T-helper 1 cell treated with Interleukin-12 subunit alpha and Interleukin-12 subunit beta and Interleukin-4 antibody, amounts not matched to agents 30 μg/mL and 1 μg/mL, for 36 hours (primary cell): ENCODE results near the gene NEURL1.

ENCODE experiments used
- H3K27ac Mint-ChIP-seq: one replicate; pipeline ENCODE4 v1.8.0; 2021; ENCODE audit warnings: mild to moderate bottlenecking, mixed read lengths
- H3K27me3 Mint-ChIP-seq: one replicate; pipeline ENCODE4 v1.8.0; 2021; ENCODE audit warnings: low read depth, mixed read lengths
- H3K36me3 Mint-ChIP-seq: one replicate; pipeline ENCODE4 v1.8.0; 2021; ENCODE audit warnings: low read depth, mixed read lengths
- H3K4me1 Mint-ChIP-seq: one replicate; pipeline ENCODE4 v1.8.0; 2021; ENCODE audit warnings: low read depth, mixed read lengths
- H3K4me3 Mint-ChIP-seq: one replicate; pipeline ENCODE4 v1.8.0; 2021; ENCODE audit warnings: mild to moderate bottlenecking, moderate library complexity, mixed read lengths
- H3K9me3 Mint-ChIP-seq: one replicate; pipeline ENCODE4 v1.8.0; 2021; ENCODE audit warnings: mixed read lengths

NEURL1 gene

DNA sequence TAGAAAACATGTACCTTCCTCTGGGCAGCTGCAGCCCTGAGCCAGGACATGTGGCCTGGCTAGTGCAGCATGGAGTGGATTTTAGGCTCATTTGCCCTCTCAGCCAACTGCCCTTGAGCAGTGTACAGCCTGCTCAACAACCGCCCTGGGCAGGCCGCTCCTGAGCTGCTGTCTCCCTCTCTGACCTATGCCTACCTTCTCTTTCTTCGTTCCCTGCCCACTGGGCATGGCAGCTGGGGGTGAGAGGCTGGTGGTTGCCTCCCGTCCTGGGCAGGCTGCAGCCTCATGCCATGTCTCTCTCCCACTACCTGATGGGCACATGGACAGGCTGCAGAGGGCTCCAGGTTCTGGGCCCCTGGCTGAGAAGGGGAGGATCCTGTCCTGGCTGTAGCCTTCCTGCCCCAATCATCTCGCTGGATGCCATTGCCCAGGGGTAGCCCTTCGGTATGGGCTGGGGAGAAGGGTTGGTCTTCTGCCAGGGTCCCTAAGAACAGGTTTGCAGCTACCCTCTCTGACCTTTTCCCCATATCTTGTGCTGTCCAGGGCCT lies 97.3 kb downstream of the NEURL1 start:
- no peaks in the 10 kb centered on the region for H3K9me3 Mint-ChIP-seq
- H3K36me3 Mint-ChIP-seq: no peaks in the 10 kb centered on the region
- H3K4me1 Mint-ChIP-seq: no peaks in the 10 kb centered on the region
- no peak overlapping the region for H3K27ac Mint-ChIP-seq
- H3K4me3 Mint-ChIP-seq: no peak overlapping the region
- H3K27me3 Mint-ChIP-seq: no peaks in the 10 kb centered on the region

DNA sequence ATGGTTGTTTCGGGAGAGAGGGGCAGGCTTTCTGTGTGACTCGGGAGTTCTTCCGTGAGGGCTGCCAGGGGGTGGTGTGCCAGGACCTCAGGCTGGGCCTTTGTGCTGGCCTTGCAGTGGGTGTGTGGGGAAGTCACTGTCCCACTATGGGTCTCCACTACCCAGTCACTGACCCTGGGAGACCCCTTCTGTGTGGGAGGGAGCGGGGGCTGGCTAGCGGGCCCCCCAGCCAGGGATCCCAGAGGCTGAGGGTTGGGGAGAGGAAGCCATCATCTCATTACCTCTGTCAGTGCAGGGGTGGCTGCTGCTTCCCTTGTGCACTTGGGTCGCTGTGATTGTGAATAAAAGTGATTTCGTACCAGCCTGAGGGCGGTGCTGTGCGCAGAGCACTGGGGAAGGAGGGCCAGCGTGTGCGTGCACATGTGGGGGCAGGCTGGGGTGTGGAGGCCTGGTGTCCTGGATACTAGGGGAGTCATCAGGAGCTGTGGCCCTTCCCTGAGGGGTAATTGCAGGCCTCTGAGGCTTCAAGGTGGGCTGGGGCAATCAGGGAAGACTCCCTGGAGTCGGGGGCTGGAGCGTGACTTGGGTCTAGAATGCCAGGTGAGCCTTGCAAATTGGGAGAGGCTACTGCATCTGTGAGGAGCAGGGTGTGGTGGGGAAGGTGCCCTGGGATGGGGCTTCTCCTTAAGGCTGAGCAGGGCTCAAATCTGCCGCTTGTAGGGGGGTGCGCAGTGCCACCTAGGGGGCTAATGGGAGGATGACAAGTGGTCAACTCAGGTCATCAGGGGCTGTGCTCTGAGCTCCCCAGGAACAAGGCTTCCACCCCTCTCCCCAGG lies 98.9 kb downstream of the NEURL1 start:
- no peak overlapping the region for H3K27ac Mint-ChIP-seq
- H3K9me3 Mint-ChIP-seq: no peaks in the 10 kb centered on the region
- H3K36me3 Mint-ChIP-seq: no peaks in the 10 kb centered on the region
- H3K4me3 Mint-ChIP-seq: no peak overlapping the region
- no peaks in the 10 kb centered on the region for H3K27me3 Mint-ChIP-seq
- H3K4me1 Mint-ChIP-seq: no peaks in the 10 kb centered on the region

DNA sequence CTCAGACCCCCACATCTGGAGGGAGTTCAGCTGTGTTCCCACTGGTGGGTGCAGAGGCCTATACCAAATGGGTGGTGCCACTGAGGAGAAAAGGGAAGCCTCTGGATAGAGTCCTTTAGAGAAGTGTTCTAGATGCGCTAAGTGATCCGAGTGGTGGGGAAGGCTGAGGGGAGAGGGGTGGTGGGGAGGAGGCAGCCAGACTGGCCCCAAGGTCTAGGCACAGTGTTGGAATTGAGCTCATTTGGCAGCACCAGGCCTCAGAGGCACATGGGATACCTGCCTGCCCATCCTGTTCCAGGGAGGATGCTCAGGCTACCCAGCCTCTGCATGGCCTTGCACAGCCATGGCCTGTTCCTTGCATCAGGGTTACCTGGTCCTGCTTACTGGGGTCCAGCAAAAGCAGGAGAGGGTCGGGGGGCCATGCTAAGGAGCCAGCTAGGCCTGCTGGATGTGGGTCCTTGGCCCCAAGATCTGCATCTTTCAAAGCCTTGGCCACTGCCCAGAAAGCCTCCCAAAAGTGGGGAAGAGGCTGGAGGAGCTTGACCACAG lies 99.6 kb downstream of the NEURL1 start:
- H3K9me3 Mint-ChIP-seq: no peaks in the 10 kb centered on the region
- H3K27me3 Mint-ChIP-seq: no peaks in the 10 kb centered on the region
- H3K27ac Mint-ChIP-seq: no peak overlapping the region
- H3K4me1 Mint-ChIP-seq: no peaks in the 10 kb centered on the region
- no peak overlapping the region for H3K4me3 Mint-ChIP-seq
- no peaks in the 10 kb centered on the region for H3K36me3 Mint-ChIP-seq

DNA sequence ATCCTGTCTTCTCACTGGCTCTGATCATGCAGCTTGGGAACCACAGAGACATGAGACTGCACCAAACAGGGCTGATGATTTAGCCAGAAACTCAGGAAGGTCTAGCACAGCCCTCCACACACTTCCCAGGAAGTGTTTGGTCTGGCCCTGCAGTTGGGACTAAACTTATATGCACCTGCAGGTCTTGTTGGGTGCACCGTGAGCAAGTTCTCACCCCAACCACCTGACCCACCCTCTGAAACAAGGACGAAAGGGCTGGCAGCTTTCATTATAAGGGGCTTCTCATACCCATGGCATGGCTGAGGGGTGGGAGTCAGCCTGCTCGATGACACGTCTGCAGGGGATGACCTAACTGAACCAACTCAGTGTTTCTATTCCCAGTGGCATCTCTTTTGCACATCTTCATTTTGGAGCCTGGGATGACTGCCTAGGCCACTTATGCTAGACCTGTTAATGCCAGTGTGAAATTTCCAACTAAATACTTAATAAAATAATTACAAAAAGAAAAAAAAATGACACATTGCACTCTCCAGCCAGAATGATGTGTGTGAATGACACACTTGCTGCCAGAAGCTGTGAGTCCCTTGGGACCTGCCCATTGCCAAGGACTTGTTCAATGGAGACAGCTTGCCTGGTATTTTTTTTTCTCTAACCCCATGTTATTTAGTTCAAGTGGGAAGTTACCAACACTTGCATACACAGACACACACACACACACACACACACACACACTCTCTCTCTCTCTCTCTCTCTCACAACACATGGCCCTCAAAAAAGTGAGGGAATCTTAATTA lies 102.6 kb downstream of the NEURL1 start:
- Mint-ChIP-seq H3K27me3 (no peaks in the 10 kb centered on the region), H3K4me3 (no peak overlapping the region), H3K27ac (no peak overlapping the region), H3K9me3 (no peaks in the 10 kb centered on the region), H3K36me3 (no peaks in the 10 kb centered on the region), H3K4me1 (no peaks in the 10 kb centered on the region)

DNA sequence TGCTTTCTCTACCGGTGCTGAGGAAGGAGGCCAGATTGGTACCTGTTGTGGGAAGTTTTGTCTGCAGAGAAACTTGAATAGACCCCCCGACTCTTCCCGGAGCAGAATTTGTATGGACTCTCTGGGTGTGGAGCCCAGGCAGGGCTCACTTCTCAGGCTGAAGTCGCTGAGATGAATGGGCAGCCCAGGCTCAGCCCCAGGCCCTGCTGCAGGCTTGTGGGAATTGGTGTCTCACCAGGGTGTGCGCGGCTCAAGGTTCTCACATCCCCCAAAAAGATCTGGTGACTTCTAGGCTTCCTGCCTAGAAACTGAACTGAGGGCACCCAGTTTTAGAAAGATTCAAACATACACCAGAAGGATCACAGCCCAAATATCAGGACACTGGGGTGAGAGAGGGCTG lies 103.5 kb downstream of the NEURL1 start:
- Mint-ChIP-seq H3K27ac (no peak overlapping the region), H3K36me3 (no peaks in the 10 kb centered on the region), H3K9me3 (no peaks in the 10 kb centered on the region), H3K4me3 (no peak overlapping the region), H3K4me1 (no peaks in the 10 kb centered on the region), H3K27me3 (no peaks in the 10 kb centered on the region)

DNA sequence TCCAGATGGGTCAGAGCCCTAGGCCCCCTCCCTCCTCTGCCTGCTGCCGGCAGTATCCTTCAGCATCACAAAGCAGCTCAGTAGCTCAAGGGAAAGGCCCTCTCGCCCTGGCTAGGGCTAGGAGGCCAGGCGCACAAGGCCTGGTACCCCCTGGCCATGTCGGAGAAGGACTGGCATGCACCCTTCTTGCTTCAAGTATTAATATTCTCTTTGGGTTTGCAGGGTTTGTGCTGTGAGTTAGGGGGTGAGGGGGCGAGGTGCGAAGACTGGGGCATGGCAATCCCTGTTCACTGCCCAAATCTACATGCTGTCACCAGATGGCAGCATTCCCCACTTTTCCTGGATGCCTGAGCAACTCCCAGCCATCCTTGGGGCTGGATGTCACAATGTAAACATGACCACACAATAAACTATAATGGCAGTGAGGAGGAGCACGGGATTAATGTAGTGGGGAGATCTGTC lies 105.2 kb downstream of the NEURL1 start:
- no peaks in the 10 kb centered on the region for H3K27me3 Mint-ChIP-seq
- H3K9me3 Mint-ChIP-seq: no peaks in the 10 kb centered on the region
- H3K4me1 Mint-ChIP-seq: no peaks in the 10 kb centered on the region
- no peak overlapping the region for H3K27ac Mint-ChIP-seq
- H3K36me3 Mint-ChIP-seq: peaks cover 9% of the 10 kb centered on the region
- H3K4me3 Mint-ChIP-seq: no peak overlapping the region

DNA sequence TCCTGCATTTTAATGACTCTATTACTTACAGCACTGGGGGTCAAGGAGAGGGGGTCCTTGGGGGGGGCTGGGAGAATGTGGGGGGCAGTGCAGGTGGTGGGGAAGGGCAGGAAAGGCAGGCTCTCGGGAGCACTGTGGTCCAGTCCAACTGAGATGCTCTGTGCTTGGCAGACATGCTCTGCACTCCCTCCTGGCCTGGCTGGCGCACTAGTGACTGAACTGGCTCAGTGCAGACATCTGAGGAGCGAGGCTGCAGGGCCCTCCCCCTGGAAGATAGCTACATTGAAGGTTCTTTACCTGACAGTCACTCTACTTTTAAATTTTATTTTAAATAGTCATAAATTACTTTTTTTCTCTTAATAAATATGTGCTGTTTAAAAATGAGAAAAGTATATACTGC lies 105.7 kb downstream of the NEURL1 start:
- no peaks in the 10 kb centered on the region for H3K27me3 Mint-ChIP-seq
- peaks cover 11% of the 10 kb centered on the region for H3K36me3 Mint-ChIP-seq
- H3K4me1 Mint-ChIP-seq: no peaks in the 10 kb centered on the region
- H3K4me3 Mint-ChIP-seq: no peak overlapping the region
- H3K9me3 Mint-ChIP-seq: no peaks in the 10 kb centered on the region
- H3K27ac Mint-ChIP-seq: no peak overlapping the region

DNA sequence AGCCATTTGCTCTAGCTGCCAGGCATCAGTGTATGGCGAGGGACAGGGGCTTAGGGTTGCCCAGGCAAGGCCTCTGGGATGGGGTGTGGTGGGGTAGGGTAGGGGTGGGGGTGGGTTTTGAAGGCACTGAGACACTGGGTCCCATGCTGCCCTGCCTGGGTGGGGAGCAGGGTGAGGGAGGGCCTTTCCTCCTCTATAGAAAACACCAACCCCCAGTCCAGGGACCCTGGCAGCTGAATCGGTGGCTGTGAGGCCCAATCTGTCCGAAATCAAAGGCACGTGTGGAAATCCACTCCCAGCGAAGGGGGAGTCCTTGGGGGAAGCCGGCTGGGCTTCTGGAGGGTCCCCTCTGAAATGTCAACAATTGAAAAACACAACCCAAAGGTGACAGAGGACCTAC lies 106.4 kb downstream of the NEURL1 start:
- Mint-ChIP-seq H3K27ac (no peak overlapping the region), H3K9me3 (no peaks in the 10 kb centered on the region), H3K27me3 (no peaks in the 10 kb centered on the region), H3K4me1 (no peaks in the 10 kb centered on the region), H3K4me3 (no peak overlapping the region), H3K36me3 (peaks cover 11% of the 10 kb centered on the region)

DNA sequence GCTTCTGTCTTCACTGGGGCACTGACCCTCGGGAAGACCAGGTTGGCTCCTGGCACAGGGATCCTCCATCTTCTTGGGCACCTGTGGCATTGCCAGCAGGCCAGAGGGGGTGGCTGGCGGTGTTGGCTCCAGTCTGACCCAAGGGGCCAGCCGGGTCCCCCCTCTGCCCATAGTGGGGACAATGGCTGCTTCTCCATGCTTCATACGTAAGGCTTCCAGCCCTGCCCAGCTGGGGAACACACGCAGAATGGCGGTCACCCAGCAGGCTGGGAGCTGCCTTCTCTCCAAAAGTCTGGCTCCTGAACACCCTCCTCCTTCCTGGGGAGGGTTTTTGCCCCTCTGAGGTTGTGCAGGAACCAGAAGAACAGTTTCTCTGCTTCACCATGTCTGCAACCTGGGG lies 106.8 kb downstream of the NEURL1 start:
- Mint-ChIP-seq H3K27ac (no peak overlapping the region), H3K27me3 (no peaks in the 10 kb centered on the region), H3K9me3 (no peaks in the 10 kb centered on the region), H3K4me1 (no peaks in the 10 kb centered on the region), H3K4me3 (no peak overlapping the region), H3K36me3 (peaks cover 11% of the 10 kb centered on the region)

DNA sequence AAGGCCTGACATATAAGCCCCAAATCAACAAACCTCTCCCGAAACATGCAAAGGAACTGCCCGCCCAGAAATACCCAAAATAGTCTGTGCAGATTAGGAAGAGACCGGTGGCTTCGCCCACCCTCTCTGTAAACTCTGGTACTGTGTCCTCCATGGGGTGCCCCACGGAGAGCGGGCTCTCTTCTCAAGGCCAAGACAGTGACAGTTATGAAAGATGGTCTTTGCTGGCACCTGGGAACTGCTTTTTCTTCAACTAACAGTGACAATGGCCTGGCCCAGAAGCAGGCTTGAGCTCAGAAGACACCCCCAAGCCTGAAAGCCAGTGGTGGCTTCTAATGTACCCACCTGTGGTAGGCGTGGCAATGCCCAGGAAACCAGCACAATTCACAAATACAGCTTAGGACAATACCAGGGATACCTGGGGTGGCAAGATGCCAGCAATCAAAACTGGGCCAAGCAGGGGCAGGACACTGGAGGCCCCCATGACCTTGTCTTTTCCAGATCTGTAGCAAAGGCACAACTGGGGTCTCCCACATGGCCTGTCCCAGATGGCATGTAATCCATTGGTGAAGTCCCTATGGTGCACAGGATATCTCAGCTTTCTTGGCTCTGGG lies 107.6 kb downstream of the NEURL1 start:
- Mint-ChIP-seq H3K27ac (no peak overlapping the region), H3K36me3 (peaks cover 13% of the 10 kb centered on the region), H3K4me3 (no peak overlapping the region)

DNA sequence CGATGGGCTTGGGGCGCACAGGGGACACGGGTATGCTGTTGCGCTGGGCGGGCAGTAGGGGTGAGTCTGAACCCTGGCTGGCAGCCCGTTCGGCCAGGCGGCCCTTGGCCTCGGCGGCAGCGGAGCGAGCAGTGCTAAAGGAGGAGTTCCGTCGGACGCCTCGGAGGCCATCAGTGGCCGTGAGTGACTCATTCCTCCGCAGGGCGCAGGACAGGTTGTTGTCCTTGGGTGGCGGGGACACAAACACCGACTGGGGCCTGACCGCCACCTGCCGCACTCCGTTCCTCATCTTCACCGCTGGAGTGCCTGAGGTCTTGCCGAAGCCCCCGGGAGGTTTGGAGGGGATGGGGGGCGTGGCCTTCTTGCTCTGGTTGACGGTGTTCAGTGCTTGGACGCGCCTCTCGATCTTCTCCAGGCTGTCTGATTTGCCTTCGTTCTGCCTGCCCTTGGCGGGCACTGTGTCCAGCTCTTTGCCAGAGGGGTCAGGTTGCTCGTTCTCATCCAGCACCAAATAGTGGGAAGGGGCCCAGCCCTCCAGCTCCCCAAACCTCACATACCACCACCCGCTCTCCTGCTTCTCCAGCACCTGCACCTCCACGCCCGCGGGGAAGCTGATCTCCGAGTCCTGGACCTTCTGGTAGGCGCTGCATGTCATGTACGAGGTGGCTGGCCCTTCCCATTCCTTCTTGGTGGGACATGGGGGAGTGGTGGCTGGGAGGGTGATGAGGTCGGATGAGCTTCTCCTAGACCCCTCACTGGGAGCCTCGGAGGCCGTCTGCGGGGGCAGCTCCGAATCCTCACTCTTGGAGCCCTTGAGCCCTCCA lies 108.7 kb downstream of the NEURL1 start:
- Mint-ChIP-seq H3K9me3 (no peaks in the 10 kb centered on the region), H3K27ac (no peak overlapping the region), H3K4me1 (no peaks in the 10 kb centered on the region), H3K27me3 (no peaks in the 10 kb centered on the region), H3K36me3 (peaks cover 14% of the 10 kb centered on the region), H3K4me3 (no peak overlapping the region)

More for the DNA sequence above, 107.6 kb downstream of the NEURL1 start:
- H3K4me1 Mint-ChIP-seq: no peaks in the 10 kb centered on the region
- H3K9me3 Mint-ChIP-seq: no peaks in the 10 kb centered on the region
- H3K27me3 Mint-ChIP-seq: no peaks in the 10 kb centered on the region

DNA sequence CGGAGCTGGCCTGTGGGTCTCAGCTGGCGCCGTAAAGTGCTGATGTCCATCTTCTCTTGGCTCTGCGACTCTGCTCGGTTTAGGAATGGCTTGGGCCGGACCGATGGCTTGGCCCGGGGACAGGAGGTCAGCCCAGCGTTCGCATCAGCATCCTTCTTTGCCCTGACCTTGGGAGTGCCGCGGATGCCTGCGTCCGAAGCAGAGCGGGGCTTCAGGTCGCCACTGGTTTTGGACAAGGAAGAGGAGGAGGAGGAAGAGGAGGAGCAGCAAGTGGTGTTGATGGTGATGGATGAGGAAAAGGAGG lies 109.3 kb downstream of the NEURL1 start:
- H3K4me3 Mint-ChIP-seq: no peak overlapping the region
- peaks cover 14% of the 10 kb centered on the region for H3K36me3 Mint-ChIP-seq
- no peaks in the 10 kb centered on the region for H3K9me3 Mint-ChIP-seq
- H3K27me3 Mint-ChIP-seq: no peaks in the 10 kb centered on the region
- H3K4me1 Mint-ChIP-seq: no peaks in the 10 kb centered on the region
- no peak overlapping the region for H3K27ac Mint-ChIP-seq

DNA sequence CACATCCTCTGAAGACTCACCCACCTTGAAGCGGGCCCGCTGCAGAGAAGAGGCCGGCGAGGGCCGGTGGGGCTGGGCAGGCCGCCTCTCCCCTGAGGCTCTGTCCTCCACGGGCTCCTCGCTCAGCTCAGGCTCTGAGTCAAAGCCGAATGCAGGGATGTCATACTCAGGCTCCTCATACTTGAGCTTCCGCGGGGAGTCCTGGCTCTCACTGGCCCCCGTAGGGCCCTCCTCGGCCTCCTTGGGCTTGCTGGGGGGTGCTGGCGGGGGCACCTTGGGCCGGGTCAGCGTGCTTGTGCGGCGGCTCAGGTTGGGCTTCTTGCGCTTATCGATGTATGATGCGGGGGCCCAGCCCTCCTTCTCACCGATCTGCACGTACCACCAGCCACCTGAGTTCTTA lies 109.9 kb downstream of the NEURL1 start:
- Mint-ChIP-seq H3K27me3 (no peaks in the 10 kb centered on the region), H3K27ac (no peak overlapping the region), H3K9me3 (no peaks in the 10 kb centered on the region), H3K4me1 (no peaks in the 10 kb centered on the region), H3K36me3 (peaks cover 14% of the 10 kb centered on the region), H3K4me3 (no peak overlapping the region)
